ENCODE results near the gene POU2AF1. TPM values are rescaled to one million over a fixed set of nuclear protein-coding genes. Genes with fewer than 3 reads are reported as not detected.

Gene POU2AF1
- polyA plus RNA-seq, 1 donor (not counting 4 experiments of a cell fraction or from before 2014, with no cell fraction given) = not detected

DNA sequence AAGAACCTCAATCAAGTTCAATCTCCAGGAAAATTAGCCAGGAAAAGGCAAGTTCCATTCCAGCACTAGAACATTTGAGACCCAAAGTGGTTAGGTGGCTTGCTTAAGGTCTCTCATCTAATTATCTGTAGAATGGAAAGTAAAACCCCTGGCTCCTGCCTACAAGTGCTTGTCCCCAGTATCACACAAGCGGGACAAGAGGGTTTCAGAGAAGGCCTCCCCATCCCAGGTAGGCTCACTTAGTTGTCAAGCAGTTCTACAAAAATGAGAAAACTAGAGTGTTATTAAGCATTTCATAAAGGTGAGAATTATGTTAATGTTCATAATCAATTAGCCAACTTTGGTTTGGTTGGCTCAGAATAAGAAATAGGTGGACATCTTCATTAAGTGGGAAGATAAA is 5.5 kb downstream of the POU2AF1 start:
- Histone ChIP-seq H4K20me1 (ENCODE audit: control insufficient read depth, extremely low read depth, insufficient read depth, low read length) (no peaks in the 10 kb centered on the region), H3K9ac (ENCODE audit: control insufficient read depth, extremely low read depth, insufficient read depth, low read length) (no peak overlapping the region), H3K9me1 (ENCODE audit: control insufficient read depth, extremely low read depth, insufficient read depth, low read length) (no peaks in the 10 kb centered on the region), H3K4me2 (ENCODE audit: control insufficient read depth, extremely low read depth, insufficient read depth, low read depth, low read length) (no peak overlapping the region), H3K79me2 (ENCODE audit: control insufficient read depth, insufficient read depth, low read length) (no peaks in the 10 kb centered on the region), H3K4me1 (ENCODE audit: control insufficient read depth, extremely low read depth, insufficient read depth, low read length) (peaks cover 4% of the 10 kb centered on the region), H3K36me3 (ENCODE audit: control insufficient read depth in 2 of 2, extremely low read depth in 1 of 2, insufficient read depth in 2 of 2, low read length in 2 of 2) (no peaks in the 10 kb centered on the region), H3K9me3 (ENCODE audit: control insufficient read depth, low read depth, low read length) (no peaks in the 10 kb centered on the region), H2AFZ (ENCODE audit: control insufficient read depth, low read length) (no peak overlapping the region), H3K27me3 (ENCODE audit: control insufficient read depth, extremely low read depth, insufficient read depth, low read length) (no peaks in the 10 kb centered on the region), H3K27ac (ENCODE audit: control insufficient read depth, insufficient read depth, low read length) (no peak overlapping the region), H3K4me3 (ENCODE audit: control insufficient read depth in 2 of 3, extremely low read depth in 1 of 3, insufficient read depth in 2 of 3, low read depth in 1 of 3, low read length in 3 of 3) (no peak overlapping the region)
- no peak for DNase-seq (ENCODE audit: low read depth, low spot score)
- no peak for TF ChIP-seq CTCF (optimal IDR thresholded peaks at IDR 0.05 in 1 of 3, IDR thresholded peaks at IDR 0.05 in 1 of 3, conservative IDR thresholded peaks at IDR 0.05 in 1 of 3; ENCODE audit: extremely low read depth in 1 of 3, insufficient read depth in 2 of 3, low read length in 3 of 3)
- no peak for TF ChIP-seq EZH2 (IDR thresholded peaks at IDR 0.05; ENCODE audit: low read length)
- dilution Hi-C loops (cut with MboI; ENCODE audit: extremely low pct_ligation_motif_present, low sequenced_read_pairs) = no loop called here
- FAIRE-seq = no peak

DNA sequence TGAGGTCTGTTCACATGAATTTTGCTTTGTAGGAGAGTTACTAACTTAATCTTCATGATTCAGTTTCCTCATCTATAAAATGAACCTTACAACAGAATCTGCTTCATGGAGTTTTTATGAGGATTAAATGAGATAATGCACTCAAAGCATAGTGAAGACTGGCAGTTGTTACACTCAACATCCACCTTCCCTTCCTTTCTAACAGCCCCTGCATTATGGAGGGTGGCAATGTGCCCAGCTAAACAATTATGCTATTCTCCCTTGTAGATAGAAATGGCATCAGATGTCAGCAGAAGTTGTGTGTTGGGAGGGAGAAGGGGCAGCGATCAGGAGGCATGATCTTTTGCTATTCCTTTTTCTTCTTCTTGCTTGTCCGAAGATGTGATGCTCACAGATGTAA is 6.5 kb downstream of the POU2AF1 start:
- DNase-seq (ENCODE audit: low read depth, low spot score) (no peak), FAIRE-seq (no peak)
- Histone ChIP-seq H3K4me3 (ENCODE audit: control insufficient read depth in 2 of 3, extremely low read depth in 1 of 3, insufficient read depth in 2 of 3, low read depth in 1 of 3, low read length in 3 of 3) (no peak overlapping the region), H3K9me3 (ENCODE audit: control insufficient read depth, low read depth, low read length) (no peaks in the 10 kb centered on the region), H3K36me3 (ENCODE audit: control insufficient read depth in 2 of 2, extremely low read depth in 1 of 2, insufficient read depth in 2 of 2, low read length in 2 of 2) (no peaks in the 10 kb centered on the region), H3K79me2 (ENCODE audit: control insufficient read depth, insufficient read depth, low read length) (no peaks in the 10 kb centered on the region), H4K20me1 (ENCODE audit: control insufficient read depth, extremely low read depth, insufficient read depth, low read length) (no peaks in the 10 kb centered on the region), H3K9me1 (ENCODE audit: control insufficient read depth, extremely low read depth, insufficient read depth, low read length) (no peaks in the 10 kb centered on the region), H3K9ac (ENCODE audit: control insufficient read depth, extremely low read depth, insufficient read depth, low read length) (no peak overlapping the region), H3K4me1 (ENCODE audit: control insufficient read depth, extremely low read depth, insufficient read depth, low read length) (no peaks in the 10 kb centered on the region), H3K27me3 (ENCODE audit: control insufficient read depth, extremely low read depth, insufficient read depth, low read length) (no peaks in the 10 kb centered on the region), H2AFZ (ENCODE audit: control insufficient read depth, low read length) (no peak overlapping the region), H3K27ac (ENCODE audit: control insufficient read depth, insufficient read depth, low read length) (no peak overlapping the region), H3K4me2 (ENCODE audit: control insufficient read depth, extremely low read depth, insufficient read depth, low read depth, low read length) (no peak overlapping the region)
- dilution Hi-C loops (cut with MboI; ENCODE audit: extremely low pct_ligation_motif_present, low sequenced_read_pairs) = no loop called here
- no peak for TF ChIP-seq EZH2 (IDR thresholded peaks at IDR 0.05; ENCODE audit: low read length)
- no peak for TF ChIP-seq CTCF (optimal IDR thresholded peaks at IDR 0.05 in 1 of 3, IDR thresholded peaks at IDR 0.05 in 1 of 3, conservative IDR thresholded peaks at IDR 0.05 in 1 of 3; ENCODE audit: extremely low read depth in 1 of 3, insufficient read depth in 2 of 3, low read length in 3 of 3)

Data from keratinocyte (primary cell).